Measurements from ENCODE around the gene ZNF580. TPM values are rescaled to one million over a fixed set of nuclear protein-coding genes. Genes with fewer than 3 reads are reported as not detected.
A peak's percentile ranks its signal among the peaks of the same experiment; 100 is the strongest.

ZNF580 gene
- total and polyA plus RNA-seq, 2 of the 13 experiments (the other 11 are each of a cell fraction or from before 2014, with no cell fraction given): 4.4 to 6.0 TPM

DNA sequence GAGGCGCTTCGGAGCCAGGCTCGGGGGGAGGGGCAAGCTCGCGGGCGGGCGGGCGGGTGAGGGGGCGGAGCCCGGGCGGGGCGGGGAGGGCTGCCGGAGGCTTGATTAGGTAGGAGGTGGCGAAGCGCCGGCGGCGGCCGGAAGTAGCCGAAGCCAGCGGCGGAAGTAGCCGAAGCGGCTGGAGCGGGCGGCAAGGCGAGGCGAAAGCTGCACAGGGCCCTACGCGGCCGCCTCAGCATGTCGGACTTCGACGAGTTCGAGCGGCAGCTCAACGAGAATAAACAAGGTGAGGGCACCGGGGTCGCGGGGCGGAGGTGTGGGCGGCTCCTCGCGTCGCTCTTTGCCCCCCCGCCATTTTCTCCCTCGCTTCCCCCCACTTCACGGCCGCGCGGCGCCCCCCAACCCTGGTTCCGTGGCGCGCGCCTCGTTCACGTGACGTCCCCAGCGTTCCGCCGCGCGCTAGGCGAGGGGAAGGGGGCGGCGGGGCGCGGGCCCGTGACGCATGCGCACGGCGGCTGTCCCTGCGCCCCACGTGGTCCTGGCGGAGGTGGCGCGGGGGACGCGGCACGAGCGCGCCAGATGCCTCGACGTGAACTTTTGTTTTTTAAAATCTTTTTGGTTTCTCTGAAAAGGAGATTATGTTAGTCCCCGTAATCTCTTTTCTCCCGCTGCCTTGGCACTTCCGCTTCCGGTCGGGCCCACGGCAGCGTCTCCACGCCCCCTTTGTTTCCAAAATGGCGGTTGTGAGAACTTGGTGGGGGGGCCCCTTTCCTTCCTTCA is 14.3 kb downstream of the ZNF580 start, which contains the start of gene U2AF2 (continued):
- TF ChIP-seq ZSCAN22 (CRISPR knock-in tag; IDR thresholded peaks at IDR 0.05): no peak
- TF ChIP-seq, protein P1, sequence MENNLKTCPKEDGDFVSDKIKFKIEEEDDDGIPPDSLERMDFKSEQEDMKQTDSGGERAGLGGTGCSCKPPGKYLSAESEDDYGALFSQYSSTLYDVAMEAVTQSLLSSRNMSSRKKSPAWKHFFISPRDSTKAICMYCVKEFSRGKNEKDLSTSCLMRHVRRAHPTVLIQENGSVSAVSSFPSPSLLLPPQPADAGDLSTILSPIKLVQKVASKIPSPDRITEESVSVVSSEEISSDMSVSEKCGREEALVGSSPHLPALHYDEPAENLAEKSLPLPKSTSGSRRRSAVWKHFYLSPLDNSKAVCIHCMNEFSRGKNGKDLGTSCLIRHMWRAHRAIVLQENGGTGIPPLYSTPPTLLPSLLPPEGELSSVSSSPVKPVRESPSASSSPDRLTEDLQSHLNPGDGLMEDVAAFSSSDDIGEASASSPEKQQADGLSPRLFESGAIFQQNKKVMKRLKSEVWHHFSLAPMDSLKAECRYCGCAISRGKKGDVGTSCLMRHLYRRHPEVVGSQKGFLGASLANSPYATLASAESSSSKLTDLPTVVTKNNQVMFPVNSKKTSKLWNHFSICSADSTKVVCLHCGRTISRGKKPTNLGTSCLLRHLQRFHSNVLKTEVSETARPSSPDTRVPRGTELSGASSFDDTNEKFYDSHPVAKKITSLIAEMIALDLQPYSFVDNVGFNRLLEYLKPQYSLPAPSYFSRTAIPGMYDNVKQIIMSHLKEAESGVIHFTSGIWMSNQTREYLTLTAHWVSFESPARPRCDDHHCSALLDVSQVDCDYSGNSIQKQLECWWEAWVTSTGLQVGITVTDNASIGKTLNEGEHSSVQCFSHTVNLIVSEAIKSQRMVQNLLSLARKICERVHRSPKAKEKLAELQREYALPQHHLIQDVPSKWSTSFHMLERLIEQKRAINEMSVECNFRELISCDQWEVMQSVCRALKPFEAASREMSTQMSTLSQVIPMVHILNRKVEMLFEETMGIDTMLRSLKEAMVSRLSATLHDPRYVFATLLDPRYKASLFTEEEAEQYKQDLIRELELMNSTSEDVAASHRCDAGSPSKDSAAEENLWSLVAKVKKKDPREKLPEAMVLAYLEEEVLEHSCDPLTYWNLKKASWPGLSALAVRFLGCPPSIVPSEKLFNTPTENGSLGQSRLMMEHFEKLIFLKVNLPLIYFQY (CRISPR knock-in tag; IDR thresholded peaks at IDR 0.05; ENCODE audit: borderline replicate concordance): 0 out of 2 replicates have a peak, but pooled peaks have one; percentile 40
- peak; percentile 73; the same call in 1 of the 2 replicates for TF ChIP-seq KLF12 (CRISPR knock-in tag; IDR thresholded peaks at IDR 0.05; ENCODE audit: borderline replicate concordance)
- TF ChIP-seq, protein P2, sequence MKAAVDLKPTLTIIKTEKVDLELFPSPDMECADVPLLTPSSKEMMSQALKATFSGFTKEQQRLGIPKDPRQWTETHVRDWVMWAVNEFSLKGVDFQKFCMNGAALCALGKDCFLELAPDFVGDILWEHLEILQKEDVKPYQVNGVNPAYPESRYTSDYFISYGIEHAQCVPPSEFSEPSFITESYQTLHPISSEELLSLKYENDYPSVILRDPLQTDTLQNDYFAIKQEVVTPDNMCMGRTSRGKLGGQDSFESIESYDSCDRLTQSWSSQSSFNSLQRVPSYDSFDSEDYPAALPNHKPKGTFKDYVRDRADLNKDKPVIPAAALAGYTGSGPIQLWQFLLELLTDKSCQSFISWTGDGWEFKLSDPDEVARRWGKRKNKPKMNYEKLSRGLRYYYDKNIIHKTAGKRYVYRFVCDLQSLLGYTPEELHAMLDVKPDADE (CRISPR knock-in tag; IDR thresholded peaks at IDR 0.05): no peak
- TF ChIP-seq, protein P3, sequence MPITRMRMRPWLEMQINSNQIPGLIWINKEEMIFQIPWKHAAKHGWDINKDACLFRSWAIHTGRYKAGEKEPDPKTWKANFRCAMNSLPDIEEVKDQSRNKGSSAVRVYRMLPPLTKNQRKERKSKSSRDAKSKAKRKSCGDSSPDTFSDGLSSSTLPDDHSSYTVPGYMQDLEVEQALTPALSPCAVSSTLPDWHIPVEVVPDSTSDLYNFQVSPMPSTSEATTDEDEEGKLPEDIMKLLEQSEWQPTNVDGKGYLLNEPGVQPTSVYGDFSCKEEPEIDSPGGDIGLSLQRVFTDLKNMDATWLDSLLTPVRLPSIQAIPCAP (CRISPR knock-in tag; IDR thresholded peaks at IDR 0.05; ENCODE audit: low read depth): no peak
- TF ChIP-seq, protein P4, sequence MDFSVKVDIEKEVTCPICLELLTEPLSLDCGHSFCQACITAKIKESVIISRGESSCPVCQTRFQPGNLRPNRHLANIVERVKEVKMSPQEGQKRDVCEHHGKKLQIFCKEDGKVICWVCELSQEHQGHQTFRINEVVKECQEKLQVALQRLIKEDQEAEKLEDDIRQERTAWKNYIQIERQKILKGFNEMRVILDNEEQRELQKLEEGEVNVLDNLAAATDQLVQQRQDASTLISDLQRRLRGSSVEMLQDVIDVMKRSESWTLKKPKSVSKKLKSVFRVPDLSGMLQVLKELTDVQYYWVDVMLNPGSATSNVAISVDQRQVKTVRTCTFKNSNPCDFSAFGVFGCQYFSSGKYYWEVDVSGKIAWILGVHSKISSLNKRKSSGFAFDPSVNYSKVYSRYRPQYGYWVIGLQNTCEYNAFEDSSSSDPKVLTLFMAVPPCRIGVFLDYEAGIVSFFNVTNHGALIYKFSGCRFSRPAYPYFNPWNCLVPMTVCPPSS (IDR thresholded peaks at IDR 0.05): no peak
- TF ChIP-seq, protein P5, sequence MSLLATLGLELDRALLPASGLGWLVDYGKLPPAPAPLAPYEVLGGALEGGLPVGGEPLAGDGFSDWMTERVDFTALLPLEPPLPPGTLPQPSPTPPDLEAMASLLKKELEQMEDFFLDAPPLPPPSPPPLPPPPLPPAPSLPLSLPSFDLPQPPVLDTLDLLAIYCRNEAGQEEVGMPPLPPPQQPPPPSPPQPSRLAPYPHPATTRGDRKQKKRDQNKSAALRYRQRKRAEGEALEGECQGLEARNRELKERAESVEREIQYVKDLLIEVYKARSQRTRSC (CRISPR knock-in tag; IDR thresholded peaks at IDR 0.05; ENCODE audit: low read depth): no peak
- TF ChIP-seq ATF7 (IDR thresholded peaks at IDR 0.05): no peak
- 0 out of 2 replicates have a peak, but pooled peaks have one; percentile 53 for TF ChIP-seq ATF7 (CRISPR knock-in tag; IDR thresholded peaks at IDR 0.05)
- TF ChIP-seq, protein P6, sequence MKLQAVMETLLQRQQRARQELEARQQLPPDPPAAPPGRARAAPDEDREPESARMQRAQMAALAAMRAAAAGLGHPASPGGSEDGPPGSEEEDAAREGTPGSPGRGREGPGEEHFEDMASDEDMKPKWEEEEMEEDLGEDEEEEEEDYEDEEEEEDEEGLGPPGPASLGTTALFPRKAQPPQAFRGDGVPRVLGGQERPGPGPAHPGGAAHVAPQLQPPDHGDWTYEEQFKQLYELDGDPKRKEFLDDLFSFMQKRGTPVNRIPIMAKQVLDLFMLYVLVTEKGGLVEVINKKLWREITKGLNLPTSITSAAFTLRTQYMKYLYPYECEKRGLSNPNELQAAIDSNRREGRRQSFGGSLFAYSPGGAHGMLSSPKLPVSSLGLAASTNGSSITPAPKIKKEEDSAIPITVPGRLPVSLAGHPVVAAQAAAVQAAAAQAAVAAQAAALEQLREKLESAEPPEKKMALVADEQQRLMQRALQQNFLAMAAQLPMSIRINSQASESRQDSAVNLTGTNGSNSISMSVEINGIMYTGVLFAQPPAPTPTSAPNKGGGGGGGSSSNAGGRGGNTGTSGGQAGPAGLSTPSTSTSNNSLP (IDR thresholded peaks at IDR 0.05; ENCODE audit: low read depth, low read length): no peak
- TF ChIP-seq, protein P7, sequence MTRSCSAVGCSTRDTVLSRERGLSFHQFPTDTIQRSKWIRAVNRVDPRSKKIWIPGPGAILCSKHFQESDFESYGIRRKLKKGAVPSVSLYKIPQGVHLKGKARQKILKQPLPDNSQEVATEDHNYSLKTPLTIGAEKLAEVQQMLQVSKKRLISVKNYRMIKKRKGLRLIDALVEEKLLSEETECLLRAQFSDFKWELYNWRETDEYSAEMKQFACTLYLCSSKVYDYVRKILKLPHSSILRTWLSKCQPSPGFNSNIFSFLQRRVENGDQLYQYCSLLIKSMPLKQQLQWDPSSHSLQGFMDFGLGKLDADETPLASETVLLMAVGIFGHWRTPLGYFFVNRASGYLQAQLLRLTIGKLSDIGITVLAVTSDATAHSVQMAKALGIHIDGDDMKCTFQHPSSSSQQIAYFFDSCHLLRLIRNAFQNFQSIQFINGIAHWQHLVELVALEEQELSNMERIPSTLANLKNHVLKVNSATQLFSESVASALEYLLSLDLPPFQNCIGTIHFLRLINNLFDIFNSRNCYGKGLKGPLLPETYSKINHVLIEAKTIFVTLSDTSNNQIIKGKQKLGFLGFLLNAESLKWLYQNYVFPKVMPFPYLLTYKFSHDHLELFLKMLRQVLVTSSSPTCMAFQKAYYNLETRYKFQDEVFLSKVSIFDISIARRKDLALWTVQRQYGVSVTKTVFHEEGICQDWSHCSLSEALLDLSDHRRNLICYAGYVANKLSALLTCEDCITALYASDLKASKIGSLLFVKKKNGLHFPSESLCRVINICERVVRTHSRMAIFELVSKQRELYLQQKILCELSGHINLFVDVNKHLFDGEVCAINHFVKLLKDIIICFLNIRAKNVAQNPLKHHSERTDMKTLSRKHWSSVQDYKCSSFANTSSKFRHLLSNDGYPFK (CRISPR knock-in tag; IDR thresholded peaks at IDR 0.05; ENCODE audit: borderline replicate concordance): no peak; the same call in 1 of the 2 replicates
- no peak for TF ChIP-seq SMAD1 (CRISPR knock-in tag; IDR thresholded peaks at IDR 0.05; ENCODE audit: borderline replicate concordance, low read depth)
- peak; percentile 6; the same call in 1 of the 2 replicates for TF ChIP-seq HCFC1 (IDR thresholded peaks at IDR 0.05; ENCODE audit: low read depth, low read length)
- no peak for TF ChIP-seq ZFP62 (CRISPR knock-in tag; IDR thresholded peaks at IDR 0.05)
- TF ChIP-seq NFIB (CRISPR knock-in tag; IDR thresholded peaks at IDR 0.05; ENCODE audit: borderline replicate concordance): no peak
